Hematopoietic multipotent progenitor cell treated with erythropoietin and hydrocortisone succinate and interleukin-3 and kit ligand, for 6 days (in vitro differentiated cells): ENCODE measurements around the gene UNG.

ENCODE experiments used
- DNase-seq: peaks from one replicate; pipeline ENCODE4 v3.0.0-alpha.2; 2015

Gene UNG

GRCh38 chr12:109092497-109093021 is 4.8 kb upstream of the UNG start:
- DNase-seq: peak; percentile 43

- DNase-seq: peak; percentile 95
Measured at GRCh38 chr12:109093022-109093918, 4.1 kb upstream of the UNG start, which contains the start of gene ALKBH2. Gene ALKBH2, minus strand, starts transcription at chr12:109093472. Its CDS starts 686 bp downstream, at chr12:109092786.

GRCh38 chr12:109097140-109097434 is 310 bp upstream of the UNG start:
- DNase-seq: no peak

- DNase-seq: peak; percentile 61
Measured at GRCh38 chr12:109098183-109098604, 797 bp downstream of the UNG start.

GRCh38 chr12:109098651-109099050 is 1.3 kb downstream of the UNG start:
- DNase-seq: no peak

- DNase-seq: peak; percentile 60
Measured at GRCh38 chr12:109099431-109100020, 2.1 kb downstream of the UNG start.

- DNase-seq: no peak
Measured at GRCh38 chr12:109100741-109101140, 3.3 kb downstream of the UNG start.

- DNase-seq: no peak
Measured at GRCh38 chr12:109102491-109102890, 5.1 kb downstream of the UNG start.

GRCh38 chr12:109105176-109105575 is 7.8 kb downstream of the UNG start:
- DNase-seq: no peak

- no peak for DNase-seq
Measured at GRCh38 chr12:109109746-109110350, 12.5 kb downstream of the UNG start.

GRCh38 chr12:109110988-109111495 is 13.6 kb downstream of the UNG start:
- DNase-seq: peak; percentile 84

- DNase-seq: no peak
Measured at GRCh38 chr12:109112720-109113465, 15.5 kb downstream of the UNG start.

- DNase-seq: no peak
Measured at GRCh38 chr12:109113661-109114321, 16.4 kb downstream of the UNG start.

GRCh38 chr12:109114644-109115043 is 17.2 kb downstream of the UNG start:
- no peak for DNase-seq

GRCh38 chr12:109115404-109115757 is 18.0 kb downstream of the UNG start:
- no peak for DNase-seq

GRCh38 chr12:109115758-109116610 is 18.6 kb downstream of the UNG start, which contains the start of gene ACACB:
Gene ACACB, plus strand, starts transcription at chr12:109116587. Its CDS starts 22,819 bp downstream, at chr12:109139406.
- no peak for DNase-seq

GRCh38 chr12:109116611-109116949 is 19.2 kb downstream of the UNG start:
- no peak for DNase-seq

- no peak for DNase-seq
Measured at GRCh38 chr12:109120095-109120494, 22.7 kb downstream of the UNG start.

GRCh38 chr12:109120557-109120956 is 23.2 kb downstream of the UNG start:
- DNase-seq: no peak

GRCh38 chr12:109121346-109121880 is 24.0 kb downstream of the UNG start:
- DNase-seq: no peak
